PC-9 (cell line): ENCODE results near the gene LRRD1. TPM values are rescaled to one million over a fixed set of nuclear protein-coding genes. Genes with fewer than 3 reads are reported as not detected.
"Not testable (repeated sequence)": the region's sequence is repeated elsewhere in the genome, so short reads cannot be mapped to it uniquely, and the experiment has no call there.

Experiments used
- BruUV-seq: library from RNA; stranded (reverse); fragments of 400-500 nt; replicated peaks from 2 replicates; lab custom pipeline; 2021; lab: Mats Ljungman, UMichigan
- CTCF ChIA-PET: fragments of 300-600 bp; sonication (Branson Sonifier 250); formaldehyde crosslinking; loops from one replicate; lab custom pipeline; 2022; ENCODE audit warnings: antibody characterized with exemption; lab: Charles Lee
- POLR2A ChIA-PET: fragments of 300-600 bp; sonication (Branson Sonifier 250); formaldehyde crosslinking; loops from one replicate; lab custom pipeline; 2022; ENCODE audit warnings: antibody characterized with exemption; ENCODE audit not compliant: unreplicated experiment; lab: Charles Lee
- DNase-seq, 2 experiments: peaks; one replicate each; pipeline versions ENCODE4 v3.0.0 to v3.0.0-alpha.2; 2015 to 2022; ENCODE audit warnings: mixed read lengths in 1 of 2
- H2AFZ ChIP-seq: fragments of 200-600 bp; sonication (generic); 2 replicates; pipeline ENCODE4 v1.8.1; 2017; ENCODE audit warnings: antibody characterized with exemption
- H3F3A ChIP-seq: fragments of 200-600 bp; sonication (generic); 2 replicates; pipeline ENCODE4 v1.8.1; 2017; ENCODE audit warnings: antibody characterized with exemption, mild to moderate bottlenecking, low read depth; ENCODE audit not compliant: insufficient read depth
- H3K27ac ChIP-seq: fragments of 200-600 bp; sonication (generic); 2 replicates; pipeline ENCODE4 v1.6.1; 2016; ENCODE audit warnings: mixed run types
- H3K27me3 ChIP-seq: fragments of 200-600 bp; sonication (generic); 2 replicates; pipeline ENCODE4 v1.6.1; 2016; ENCODE audit warnings: low read depth, mixed run types; ENCODE audit not compliant: insufficient read depth
- H3K36me3 ChIP-seq: fragments of 200-600 bp; sonication (generic); 2 replicates; pipeline ENCODE4 v1.6.1; 2016; ENCODE audit warnings: low read depth, mixed run types
- H3K4me1 ChIP-seq: fragments of 200-600 bp; sonication (generic); replicated peaks from 2 replicates; pipeline ENCODE4 v1.6.1; 2016; ENCODE audit warnings: mixed run types; ENCODE audit not compliant: insufficient read depth
- H3K4me2 ChIP-seq: fragments of 200-600 bp; sonication (generic); 2 replicates; pipeline ENCODE4 v1.6.1; 2017; ENCODE audit warnings: mixed run types
- H3K4me3 ChIP-seq: fragments of 200-600 bp; sonication (generic); 2 replicates; pipeline ENCODE4 v1.6.1; 2016; ENCODE audit warnings: mixed run types
- H3K79me2 ChIP-seq: fragments of 200-600 bp; sonication (generic); 2 replicates; pipeline ENCODE4 v1.6.1; 2017; ENCODE audit warnings: low read depth, mixed run types
- H3K9me2 ChIP-seq: fragments of 200-600 bp; sonication (generic); 2 replicates; pipeline ENCODE4 v1.8.1; 2017; ENCODE audit warnings: mild to moderate bottlenecking; ENCODE audit not compliant: insufficient read depth
- H3K9me3 ChIP-seq: fragments of 200-600 bp; sonication (generic); 2 replicates; pipeline ENCODE4 v1.8.1; 2016; ENCODE audit warnings: low read depth; ENCODE audit not compliant: insufficient read depth
- H4K20me1 ChIP-seq: fragments of 200-600 bp; sonication (generic); 2 replicates; pipeline ENCODE4 v1.8.1; 2017; ENCODE audit not compliant: insufficient read depth
- CTCF ChIP-seq: fragments of 200-600 bp; sonication (generic); conservative IDR thresholded peaks from 2 replicates; pipeline ENCODE4 v1.6.1; 2017; ENCODE audit warnings: mixed run types, antibody characterized with exemption, mild to moderate bottlenecking, moderate library complexity
- EZH2 ChIP-seq: fragments of 200-600 bp; sonication (generic); IDR thresholded peaks from 2 replicates; pipeline ENCODE4 v1.8.0; 2017; ENCODE audit warnings: antibody characterized with exemption, low read depth
- intact Hi-C: fragments of 100-400 bp; cut with micrococcal nuclease; formaldehyde crosslinking; loops from one replicate; pipeline ENCODE4 v1.10.0; 2022; ENCODE audit not compliant: unreplicated experiment
- total RNA-seq: library from RNA; stranded (reverse); gene quantifications from 2 replicates; pipeline ENCODE4 v1.2.3, GENCODE V29; 2021

The LRRD1 gene
- total RNA-seq, 1 experiment from 2014 or later = not detected

- ChIA-PET POLR2A (no interaction called here), CTCF (interaction anchor here (0.6 to 0.7 kb wide), 3 partner anchors 45 to 287 kb away, joined by 3 to 4 read pairs (median 3); no protein-coding TSS in a partner anchor)
- no peaks in the 10 kb centered on the region for H4K20me1 ChIP-seq
- 0 out of 2 replicates have a peak, but pooled peaks cover 9% of the 10 kb centered on the region for H3K4me1 ChIP-seq
- no peaks in the 10 kb centered on the region for H3K36me3 ChIP-seq
- DNase-seq = no peak
- H3K9me2 ChIP-seq = no peaks in the 10 kb centered on the region
- H3F3A ChIP-seq = no peaks in the 10 kb centered on the region; the same call in 1 of the 2 replicates
- H3K27me3 ChIP-seq = no peaks in the 10 kb centered on the region
- intact Hi-C loops = no loop called here
- H3K79me2 ChIP-seq = no peaks in the 10 kb centered on the region
- BruUV-seq = no TSS peak
- no peak overlapping the region for H3K27ac ChIP-seq
- H2AFZ ChIP-seq = no peak overlapping the region
- TF ChIP-seq CTCF = no peak
- TF ChIP-seq EZH2 = no peak
- no peak overlapping the region for H3K4me3 ChIP-seq
- H3K9me3 ChIP-seq = 0 out of 2 replicates have a peak, but pooled peaks cover 4% of the 10 kb centered on the region
- no peak overlapping the region for H3K4me2 ChIP-seq
These were observed 1.6 kb downstream of the LRRD1 start for GRCh38 chr7:92177362-92177761.

- DNase-seq, POLR2A ChIA-PET, H3K27me3 ChIP-seq, H2AFZ ChIP-seq, H3K4me1 ChIP-seq, BruUV-seq, H3K9me2 ChIP-seq, H3K79me2 ChIP-seq, intact Hi-C loops, H3K4me2 ChIP-seq, H3F3A ChIP-seq, CTCF ChIA-PET, H3K4me3 ChIP-seq, H3K9me3 ChIP-seq, H3K27ac ChIP-seq, H4K20me1 ChIP-seq, H3K36me3 ChIP-seq: not testable (repeated sequence)
These were observed 9.4 kb downstream of the LRRD1 start for GRCh38 chr7:92169529-92169928.

GRCh38 chr7:92161271-92161670, 17.7 kb downstream of the LRRD1 start:
- no peaks in the 10 kb centered on the region for H3F3A ChIP-seq
- BruUV-seq = no TSS peak
- intact Hi-C loops = no loop called here
- H3K4me3 ChIP-seq = no peak overlapping the region
- H3K36me3 ChIP-seq = no peaks in the 10 kb centered on the region
- H3K4me2 ChIP-seq = no peak overlapping the region
- no peak overlapping the region for H3K27ac ChIP-seq
- CTCF ChIA-PET = no interaction called here
- H2AFZ ChIP-seq = no peak overlapping the region
- H4K20me1 ChIP-seq = no peaks in the 10 kb centered on the region
- no peaks in the 10 kb centered on the region for H3K27me3 ChIP-seq
- H3K9me2 ChIP-seq = no peaks in the 10 kb centered on the region
- POLR2A ChIA-PET = interaction anchor here (0.6 kb wide), 1 partner anchor 485 kb away, joined by 3 read pairs; no protein-coding TSS in a partner anchor
- H3K4me1 ChIP-seq = no peaks in the 10 kb centered on the region
- H3K79me2 ChIP-seq = no peaks in the 10 kb centered on the region
- DNase-seq = no peak
- no peaks in the 10 kb centered on the region for H3K9me3 ChIP-seq
- TF ChIP-seq EZH2 (no peak), CTCF (no peak)
